Thyroid gland (tissue), 4 donors: ENCODE results near the gene FXYD6. TPM values are rescaled to one million over a fixed set of nuclear protein-coding genes. Genes with fewer than 3 reads are reported as not detected.

Source experiments
- DNase-seq, 2 donors: peaks; one replicate each; pipeline ENCODE4 v3.0.0-alpha.2; 2019
- H3K27ac ChIP-seq, 3 donors: fragments of 200-600 bp; sonication (generic); 1 replicate in 2 of 3; 2 replicates in 1 of 3; pipeline ENCODE4 v1.5.1; 2016 to 2019; ENCODE audit warnings: mild to moderate bottlenecking in 1 of 3, moderate library complexity in 1 of 3
- H3K27me3 ChIP-seq: fragments of 200-600 bp; sonication (generic); one replicate; pipeline ENCODE4 v1.5.1; 2019
- H3K36me3 ChIP-seq, 2 donors: fragments of 200-600 bp; sonication (generic); one replicate each; pipeline ENCODE4 v1.5.1; 2016 to 2019
- H3K4me1 ChIP-seq, 2 donors: fragments of 200-600 bp; sonication (generic); one replicate each; pipeline ENCODE4 v1.5.1; 2017 to 2019
- H3K4me3 ChIP-seq, 3 donors: fragments of 200-600 bp; sonication (generic); replicated peaks in 1 of 3; 1 replicate in 2 of 3; 2 replicates in 1 of 3; pipeline ENCODE4 v1.5.1; 2016; ENCODE audit warnings: mild to moderate bottlenecking in 1 of 3
- H3K9me3 ChIP-seq: fragments of 200-600 bp; sonication (generic); one replicate; pipeline ENCODE4 v1.5.1; 2017
- CTCF ChIP-seq, 6 experiments: fragments of 200-600 bp in 3 of 6; fragments of 450-650 bp in 3 of 6; sonication (generic) in 3 of 6; IDR thresholded peaks; one replicate each; pipeline ENCODE4 v1.5.1; 2016 to 2019; ENCODE audit warnings: antibody characterized with exemption in 6 of 6, mild to moderate bottlenecking in 2 of 6, inconsistent platforms in 1 of 6, moderate library complexity in 1 of 6
- POLR2A ChIP-seq, 2 donors: fragments of 450-650 bp; IDR thresholded peaks; one replicate each; pipeline ENCODE4 v1.6.1; 2017; ENCODE audit warnings: antibody characterized with exemption in 2 of 2, mild to moderate bottlenecking in 2 of 2, moderate library complexity in 1 of 2
- WGBS, 2 donors: methylation state at CpG; one replicate each; pipeline ENCODE4 v1.1.5; 2017; 5-methylcytosine and 5-hydroxymethylcytosine counted together
- intact Hi-C: fragments of 100-400 bp; cut with DNase I; formaldehyde crosslinking; loops from one replicate; pipeline ENCODE4 v1.15.1; 2023
- total RNA-seq, 4 donors: library from RNA; depleted of rRNA; stranded (reverse); fragments of >200 nt; gene quantifications; one replicate each; pipeline ENCODE4 v1.2.3, GENCODE V29; 2016

Gene FXYD6
- total RNA-seq, 4 donors from 2014 or later: 34.2 to 143 (median 88.6) TPM

GRCh38 chr11:117862019-117862725 lies 14.3 kb downstream of the FXYD6 start:
- H3K9me3 ChIP-seq: no peaks in the 10 kb centered on the region
- no peaks in the 10 kb centered on the region for H3K27me3 ChIP-seq
- H3K4me1 ChIP-seq: peaks cover 0 to 20% of the 10 kb centered on the region in 2 donors
- H3K27ac ChIP-seq: peak overlapping the region; percentile 57 to 78 (median 65)
- DNase-seq: no peak
- H3K36me3 ChIP-seq: no peaks in the 10 kb centered on the region
- H3K4me3 ChIP-seq: no peak overlapping the region
- 56 to 71% methylated on average over 11 to 12 of the region's 12 CpGs for WGBS, 2 donors
- intact Hi-C loops: no loop called here
- no peak for TF ChIP-seq CTCF (IDR thresholded peaks at IDR 0.05)
- no peak for TF ChIP-seq POLR2A (IDR thresholded peaks at IDR 0.05)

- H3K27ac ChIP-seq: peak overlapping the region; percentile 57 to 78 (median 65)
- DNase-seq: no peak
- TF ChIP-seq POLR2A (IDR thresholded peaks at IDR 0.05) (no peak), CTCF (IDR thresholded peaks at IDR 0.05) (no peak)
Measured at GRCh38 chr11:117861151-117862018, 15.1 kb downstream of the FXYD6 start.

GRCh38 chr11:117860139-117860538 lies 16.3 kb downstream of the FXYD6 start:
- intact Hi-C loops: no loop called here
- DNase-seq: no peak
- H3K9me3 ChIP-seq: no peaks in the 10 kb centered on the region
- TF ChIP-seq POLR2A (IDR thresholded peaks at IDR 0.05) (no peak), CTCF (IDR thresholded peaks at IDR 0.05) (no peak)
- H3K27ac ChIP-seq: peak overlapping the region in 1 of 3 donors; percentile 28
- H3K4me1 ChIP-seq: peaks cover 9 to 33% of the 10 kb centered on the region in 2 donors
- no peak overlapping the region for H3K4me3 ChIP-seq
- H3K36me3 ChIP-seq: no peaks in the 10 kb centered on the region
- H3K27me3 ChIP-seq: no peaks in the 10 kb centered on the region
- 84 to 92% methylated on average over 6 of the region's 6 CpGs for WGBS, 2 donors

More at GRCh38 chr11:117861151-117862018, 15.1 kb downstream of the FXYD6 start:
- H3K27me3 ChIP-seq: no peaks in the 10 kb centered on the region
- intact Hi-C loops: no loop called here
- H3K4me3 ChIP-seq: no peak overlapping the region
- H3K4me1 ChIP-seq: peaks cover 0 to 20% of the 10 kb centered on the region in 2 donors
- no peaks in the 10 kb centered on the region for H3K36me3 ChIP-seq
- WGBS, 2 donors: 55 to 65% methylated on average over 13 of the region's 13 CpGs
- no peaks in the 10 kb centered on the region for H3K9me3 ChIP-seq

- no peak for TF ChIP-seq POLR2A (IDR thresholded peaks at IDR 0.05)
- TF ChIP-seq CTCF (IDR thresholded peaks at IDR 0.05): no peak
- DNase-seq: no peak
- WGBS, 2 donors: 83% methylated on average over 9 of the region's 9 CpGs
Measured at GRCh38 chr11:117859488-117860112, 16.9 kb downstream of the FXYD6 start.

More at GRCh38 chr11:117859488-117860112, 16.9 kb downstream of the FXYD6 start:
- Histone ChIP-seq H3K27ac (peak overlapping the region in 1 of 3 donors; percentile 28), H3K4me1 (peaks cover 13 to 38% of the 10 kb centered on the region in 2 donors), H3K9me3 (no peaks in the 10 kb centered on the region), H3K36me3 (no peaks in the 10 kb centered on the region), H3K27me3 (no peaks in the 10 kb centered on the region), H3K4me3 (no peak overlapping the region)
- intact Hi-C loops: no loop called here
